Activated CD4-positive, alpha-beta T cell treated with anti-CD3 and anti-CD28 coated beads for 48 hours (primary cell): Measurements from ENCODE around the gene KANK3.
"Not testable (repeated sequence)": the region's sequence is repeated elsewhere in the genome, so short reads cannot be mapped to it uniquely, and the experiment has no call there.

Experiments used
- DNase-seq: peaks from one replicate; pipeline ENCODE4 v3.0.0-alpha.2; 2020

Gene KANK3

DNA sequence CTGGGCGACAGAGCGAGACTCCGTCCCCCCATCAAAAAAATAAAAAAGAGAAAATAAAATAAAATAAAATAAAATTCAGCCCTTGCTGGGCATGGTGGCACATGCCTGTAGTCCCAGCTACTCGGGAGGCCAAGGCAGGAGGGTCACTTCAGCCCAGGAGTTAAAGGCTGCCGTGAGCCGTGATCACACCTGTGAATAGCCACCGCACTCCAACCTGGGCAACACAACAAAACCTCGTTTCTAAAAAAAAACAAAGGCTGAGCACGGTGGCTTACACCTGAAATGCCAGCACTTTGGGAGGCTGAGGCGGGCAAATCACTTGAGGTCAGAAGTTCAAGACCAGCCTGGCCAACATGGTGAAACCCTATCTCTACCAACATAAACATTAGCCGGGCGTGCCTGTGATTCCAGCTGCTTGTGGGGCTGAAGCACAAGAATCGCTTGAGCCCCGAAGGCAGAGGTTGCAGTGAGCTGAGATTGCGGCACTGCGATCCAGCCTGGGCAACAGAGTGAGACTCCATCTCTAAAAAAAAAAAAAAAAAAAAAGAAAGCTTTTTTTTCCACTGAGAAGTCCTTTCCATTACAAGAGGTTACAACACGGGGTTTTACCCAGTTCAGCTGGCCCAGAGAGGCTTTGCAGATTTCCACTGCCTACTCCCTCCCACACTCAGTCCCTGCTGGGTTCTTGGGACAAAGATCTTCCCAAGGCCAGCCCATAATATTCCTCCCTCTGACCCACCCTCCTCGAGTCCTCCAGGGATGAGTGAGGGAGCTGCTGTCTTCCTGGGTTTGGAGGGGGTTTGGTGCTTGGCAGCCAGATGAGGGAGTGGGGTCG lies 27.3 kb upstream of the KANK3 start:
- DNase-seq: no peak

DNA sequence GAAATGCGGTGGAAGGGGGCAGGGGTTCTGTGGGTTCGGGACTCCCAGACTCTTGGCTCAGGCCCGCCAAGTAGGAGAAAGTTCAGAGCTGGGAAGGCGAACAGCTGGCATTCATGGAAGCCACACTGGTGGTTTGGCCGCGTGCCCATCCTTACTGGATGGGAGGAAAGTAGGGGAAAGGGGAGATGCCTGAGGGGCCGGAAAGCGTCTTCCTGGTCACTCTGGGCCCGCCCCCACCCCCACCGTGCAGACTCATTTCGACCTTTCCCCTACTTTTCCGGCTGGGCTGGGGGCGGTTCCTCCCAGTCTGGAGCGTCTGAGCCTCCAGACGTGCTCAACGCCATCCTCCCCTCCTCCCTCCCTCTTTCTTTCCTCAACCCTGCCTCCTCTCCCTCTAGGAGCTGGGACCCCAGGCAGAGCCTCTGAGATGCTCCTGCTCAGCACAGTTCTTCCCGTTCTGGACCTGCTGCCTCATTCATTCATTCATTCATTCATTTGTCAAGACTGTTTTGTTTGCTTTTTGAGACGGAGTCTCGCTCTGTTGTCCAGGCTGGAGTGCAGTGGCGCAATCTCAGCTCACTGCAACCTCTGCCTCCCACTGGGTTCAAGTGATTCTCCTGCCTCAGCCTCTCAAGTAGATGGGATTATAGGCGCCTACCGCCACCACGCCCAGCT lies 24.4 kb upstream of the KANK3 start:
- no peak for DNase-seq

GRCh38 chr19:8366961-8367326 lies 23.9 kb upstream of the KANK3 start:
- DNase-seq: no peak

GRCh38 chr19:8366121-8366581 lies 23.1 kb upstream of the KANK3 start:
- DNase-seq: no peak

- DNase-seq: peak; percentile 73
Measured at GRCh38 chr19:8363803-8364771, 21.0 kb upstream of the KANK3 start, which contains the start of gene ANGPTL4. Gene ANGPTL4, plus strand, starts transcription at chr19:8364155. Its CDS starts 167 bp downstream, at chr19:8364322.

DNA sequence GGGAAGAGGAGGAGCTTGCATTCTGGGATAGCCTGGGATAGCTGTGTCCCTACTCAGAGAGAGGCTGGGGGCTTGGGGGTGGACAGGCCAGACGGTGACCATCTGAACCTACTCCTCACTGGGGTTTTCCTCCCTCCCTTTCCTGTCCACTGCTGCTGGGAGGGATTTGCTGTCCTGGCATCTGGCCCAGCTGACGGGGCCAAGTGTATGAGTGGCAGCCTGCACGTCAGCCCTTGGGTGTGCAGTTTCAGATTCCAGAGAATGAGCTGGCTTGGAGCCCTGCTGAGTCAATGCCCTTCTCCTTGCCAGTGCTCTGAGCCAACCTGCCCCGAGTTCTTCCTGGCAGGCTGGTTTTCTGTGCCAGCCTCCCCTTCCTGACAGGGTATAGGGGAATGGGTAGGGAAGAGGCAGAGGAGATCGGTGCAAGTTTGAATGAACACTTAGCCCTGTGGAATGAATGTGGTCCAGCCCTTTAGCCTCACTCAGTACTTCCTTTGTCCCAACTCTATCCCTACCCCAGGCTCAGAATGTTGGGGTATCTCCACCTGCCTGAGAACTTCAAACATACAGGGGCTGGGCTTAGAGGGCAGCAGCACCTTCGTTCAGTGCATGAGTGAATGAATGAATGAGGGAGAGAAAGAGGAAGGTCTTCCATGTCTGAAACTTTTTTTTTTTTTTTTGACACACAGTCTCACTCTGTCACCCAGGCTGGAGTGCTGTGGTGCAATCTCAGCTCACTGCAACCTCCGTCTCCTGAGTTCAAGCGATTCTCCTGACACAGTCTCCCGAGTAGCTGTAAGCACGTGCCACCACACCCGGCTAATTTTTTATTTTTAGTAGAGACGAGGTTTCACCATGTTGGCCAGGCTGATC lies 19.1 kb upstream of the KANK3 start:
- DNase-seq: peak; percentile 64

DNA sequence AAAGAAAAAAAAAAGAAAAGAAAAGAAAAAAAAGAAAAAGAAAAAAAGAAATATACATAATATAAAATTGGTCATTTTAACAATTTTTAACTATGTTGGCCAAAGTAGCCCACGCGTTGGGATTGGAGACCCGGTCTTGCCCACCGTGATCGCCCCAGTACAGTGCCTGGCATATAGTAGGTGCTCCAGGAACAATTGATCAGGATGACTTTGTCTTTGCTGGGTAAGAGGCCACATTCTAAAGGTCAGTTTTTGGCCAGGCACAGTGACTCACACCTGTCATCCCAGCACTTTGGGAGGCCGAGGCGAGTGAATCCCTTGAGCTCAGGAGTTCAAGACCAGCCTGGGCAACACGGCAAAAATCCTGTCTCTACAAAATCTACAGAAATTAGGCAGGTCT lies 17.1 kb upstream of the KANK3 start:
- DNase-seq: no peak

- no peak for DNase-seq
Measured at GRCh38 chr19:8358948-8359347, 15.9 kb upstream of the KANK3 start.

GRCh38 chr19:8357007-8357521 lies 14.0 kb upstream of the KANK3 start:
- DNase-seq: no peak

GRCh38 chr19:8355631-8356402 lies 12.8 kb upstream of the KANK3 start:
- DNase-seq: no peak

- not testable (repeated sequence) for DNase-seq
Measured at GRCh38 chr19:8352845-8353244, 9.8 kb upstream of the KANK3 start.

GRCh38 chr19:8352134-8352827 lies 9.2 kb upstream of the KANK3 start:
- DNase-seq: no peak

DNA sequence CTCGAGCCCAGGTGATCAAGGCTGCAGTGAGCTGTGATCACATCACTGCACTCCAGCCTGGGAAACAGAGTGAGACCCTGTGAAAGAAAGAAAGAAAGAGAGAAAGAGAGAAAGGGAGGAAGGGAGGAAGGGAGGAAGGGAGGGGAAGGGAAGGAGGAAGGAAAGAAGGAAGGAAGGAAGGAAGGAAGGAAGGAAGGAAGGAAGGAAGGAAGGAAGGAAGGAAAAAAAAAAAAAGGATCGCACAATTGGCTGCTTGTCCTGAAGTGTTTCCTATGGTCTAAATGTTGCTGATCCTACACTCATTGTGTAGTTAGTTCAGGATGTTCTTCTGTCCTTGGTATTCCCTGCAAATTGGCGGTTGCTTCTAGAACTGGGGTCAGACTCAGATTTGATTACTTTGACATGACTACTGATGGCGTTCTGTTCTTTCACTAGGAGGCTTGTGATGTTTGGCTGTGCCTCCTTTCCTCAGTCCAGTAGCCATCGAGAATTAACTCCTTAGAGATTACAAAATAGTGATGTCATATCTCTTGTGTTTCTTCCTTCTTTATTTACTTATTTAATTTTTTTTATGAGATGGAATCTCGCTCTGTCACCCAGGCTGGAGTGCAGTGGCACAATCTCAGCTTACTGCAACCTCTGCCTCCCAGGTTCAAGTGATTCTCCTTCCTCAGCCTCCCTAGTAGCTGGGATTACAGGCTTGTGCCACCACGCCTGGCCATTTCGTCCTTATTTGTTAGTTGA lies 6.7 kb upstream of the KANK3 start:
- DNase-seq: not testable (repeated sequence)

DNA sequence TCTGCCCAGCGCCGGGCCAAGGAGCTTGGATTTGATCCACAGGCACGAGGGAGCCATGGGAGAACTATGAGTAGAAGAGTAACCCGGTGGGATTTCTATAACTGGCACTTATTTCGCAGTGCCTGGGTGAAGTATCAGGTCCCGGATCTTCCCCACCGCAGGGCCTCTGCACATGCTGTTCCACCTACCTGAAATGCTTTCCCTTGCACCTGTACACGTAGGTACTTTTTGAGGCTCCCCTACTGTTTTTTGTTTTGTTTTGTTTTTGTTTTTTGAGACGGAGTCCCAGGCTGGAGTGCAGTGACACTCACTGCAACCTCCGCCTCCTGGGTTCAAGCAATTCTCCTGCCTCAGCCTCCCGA lies 402 bp upstream of the KANK3 start:
- DNase-seq: no peak

DNA sequence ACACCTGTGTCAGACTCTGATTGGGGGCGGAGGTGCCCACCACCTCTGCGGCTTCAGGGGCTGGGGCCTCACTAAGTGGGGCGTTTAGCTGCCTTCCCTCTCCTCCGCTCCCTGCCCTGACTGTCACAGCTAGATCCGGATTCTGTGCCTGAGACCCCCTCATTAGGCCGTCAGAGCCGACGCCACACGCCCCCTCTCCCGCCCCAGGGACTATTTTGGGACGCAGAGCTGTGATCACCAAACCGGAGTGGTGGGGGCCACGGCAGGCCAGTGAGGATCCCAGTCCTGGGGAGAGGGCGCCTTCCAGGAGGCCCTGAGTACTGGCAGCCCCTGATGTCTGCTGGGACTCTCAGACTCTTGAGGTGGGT lies 762 bp downstream of the KANK3 start:
- no peak for DNase-seq

- not testable (repeated sequence) for DNase-seq
Measured at GRCh38 chr19:8341504-8341903, 1.6 kb downstream of the KANK3 start.

DNA sequence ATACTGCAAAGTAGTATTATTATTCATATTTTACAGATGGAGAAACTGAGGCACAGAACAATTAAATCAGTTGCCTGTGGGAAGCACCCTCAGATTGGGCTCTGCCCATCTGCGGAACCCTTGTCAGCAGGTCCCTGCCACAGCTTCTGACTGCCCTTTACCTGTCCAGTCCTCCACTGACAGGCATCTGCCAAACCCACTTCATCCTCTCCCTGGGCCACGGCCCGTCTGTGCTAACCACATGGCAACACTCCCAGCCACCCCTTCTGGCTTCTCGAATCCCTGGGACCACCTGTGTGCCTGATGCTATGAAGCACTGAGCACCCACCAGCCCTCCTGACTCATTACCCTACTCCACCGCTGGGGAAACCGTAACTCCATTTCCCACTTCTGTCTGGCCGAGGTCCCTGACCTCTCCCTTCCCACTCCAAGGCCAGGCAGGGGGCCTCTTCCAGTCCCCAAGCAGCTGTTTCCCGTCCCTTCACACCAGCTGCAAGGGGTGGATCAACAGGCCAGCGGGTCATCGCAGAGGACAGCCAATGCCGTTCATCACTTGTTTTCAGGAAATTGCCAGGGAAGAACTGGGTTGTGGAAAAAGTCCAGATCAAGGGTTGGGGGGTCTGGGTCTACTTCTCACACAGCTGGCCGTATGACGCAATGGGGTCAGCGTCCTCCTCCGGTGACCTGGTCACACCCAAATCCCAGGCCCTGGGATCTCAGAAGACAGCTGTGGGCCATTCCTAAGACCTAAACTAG lies 2.5 kb downstream of the KANK3 start:
- no peak for DNase-seq

- DNase-seq: no peak
Measured at GRCh38 chr19:8338835-8339234, 4.2 kb downstream of the KANK3 start.

DNA sequence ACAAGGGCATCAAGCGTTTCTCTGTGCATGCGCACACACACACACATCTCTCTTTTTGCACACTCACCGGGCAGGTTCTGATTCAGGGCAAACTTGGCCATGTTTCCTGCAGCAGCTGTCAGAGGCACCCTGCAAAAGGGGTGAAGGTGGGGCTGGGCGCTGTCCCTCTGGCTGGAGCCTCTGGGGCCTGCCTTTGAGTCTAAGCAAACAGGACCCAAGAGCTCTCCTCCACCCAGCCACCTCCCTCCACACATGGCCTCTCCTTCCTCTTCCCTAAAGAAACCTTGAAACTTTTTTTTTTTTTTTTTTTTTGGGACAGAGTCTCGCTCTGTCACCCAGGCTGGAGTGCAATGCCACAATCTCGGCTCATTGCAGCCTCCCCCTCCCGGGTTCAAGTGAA lies 5.3 kb downstream of the KANK3 start:
- no peak for DNase-seq
